LNCaP clone FGC (cell line): Measurements from ENCODE around the gene SERPINI1.

Experiments
- DNase-seq: peaks from one replicate; pipeline ENCODE4 v3.0.0-alpha.2; 2011; ENCODE audit warnings: low read depth
- H3K4me3 ChIP-seq: 2 replicates; pipeline ENCODE4 v1.5.1; 2011; ENCODE audit warnings: mild to moderate bottlenecking, low read depth, low read length, control low read depth
- CTCF ChIP-seq: IDR thresholded peaks from 2 replicates; pipeline ENCODE4 v1.5.1; 2012; ENCODE audit warnings: mild to moderate bottlenecking; ENCODE audit not compliant: control insufficient read depth, insufficient read depth; ENCODE audit errors: extremely low read depth

The SERPINI1 gene

DNA sequence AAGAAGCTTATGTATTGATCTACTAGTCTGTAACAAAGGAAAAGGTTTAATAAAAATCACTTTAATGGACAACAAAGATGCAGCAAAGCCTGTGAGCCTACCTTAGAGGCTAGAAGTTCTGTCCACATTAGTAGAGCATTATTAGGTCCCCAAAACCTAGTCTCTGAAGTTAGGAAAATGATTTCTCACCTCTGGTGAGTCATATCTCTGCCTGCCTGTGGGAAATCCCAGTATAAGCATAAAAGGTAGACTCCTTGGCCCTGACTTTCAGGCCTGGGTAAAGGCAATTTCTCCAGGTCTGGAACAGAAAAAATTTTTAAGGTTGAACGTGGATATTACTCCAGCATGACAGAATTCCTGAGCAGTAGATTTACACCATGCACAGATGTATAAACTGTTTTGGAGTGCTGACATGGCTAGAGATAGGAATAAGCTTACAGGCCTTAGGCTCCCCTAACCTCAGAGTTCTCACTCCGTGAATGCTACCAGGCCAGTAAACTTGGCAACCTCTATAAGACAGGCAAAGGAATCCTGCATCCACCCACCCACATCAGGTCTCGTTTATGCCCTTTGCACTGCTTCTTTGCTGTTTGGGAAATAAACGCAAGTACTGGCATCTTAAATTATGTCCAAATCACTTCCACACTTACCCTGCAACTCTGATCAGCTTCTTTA is 104.1 kb downstream of the SERPINI1 start:
- no peak overlapping the region for H3K4me3 ChIP-seq
- TF ChIP-seq CTCF, result no peak

DNA sequence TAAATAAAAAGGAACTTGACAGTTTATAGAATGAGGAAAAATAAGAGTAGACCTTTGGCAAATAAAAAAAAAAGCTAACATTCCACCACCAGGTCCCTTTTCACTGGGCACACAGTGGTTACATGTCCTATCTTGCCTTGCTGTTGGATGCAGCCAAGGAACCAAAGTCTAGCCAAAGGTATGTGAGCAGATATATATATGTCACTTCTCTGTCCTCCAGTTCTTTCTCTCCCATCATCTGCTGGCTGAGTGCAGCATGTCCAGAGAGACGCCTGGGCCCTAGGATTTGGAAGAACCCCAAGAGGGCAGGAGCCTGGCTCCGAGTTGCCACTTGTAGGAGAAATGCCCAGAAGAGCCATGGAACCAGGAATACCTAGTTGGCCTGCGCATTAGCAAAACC is 104.7 kb downstream of the SERPINI1 start:
- no peak for DNase-seq
- no peak overlapping the region for H3K4me3 ChIP-seq
- TF ChIP-seq CTCF, result no peak

More for the DNA sequence above, 104.1 kb downstream of the SERPINI1 start:
- DNase-seq, result no peak

DNA sequence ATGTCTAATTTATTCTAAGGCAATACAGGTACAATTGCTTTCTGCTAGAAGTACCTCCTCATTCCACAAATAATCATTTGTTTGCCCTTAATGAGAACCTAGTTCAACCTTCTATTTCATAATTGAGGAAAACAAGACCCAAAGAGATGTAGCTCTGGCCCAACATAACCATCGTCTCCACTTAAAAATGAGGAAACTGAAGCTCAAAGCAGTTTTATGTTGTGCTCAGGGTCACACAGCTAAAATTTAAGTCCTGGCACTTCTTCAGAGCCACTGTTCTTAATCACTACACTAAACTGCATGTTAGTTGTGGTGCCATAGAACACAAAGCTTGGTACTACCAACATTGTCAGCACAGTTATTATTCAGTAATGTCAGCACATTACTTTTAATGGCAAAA is 108.0 kb downstream of the SERPINI1 start:
- H3K4me3 ChIP-seq, result no peak overlapping the region
- no peak for TF ChIP-seq CTCF
- no peak for DNase-seq

- H3K4me3 ChIP-seq, result no peak overlapping the region
- DNase-seq, result no peak
- TF ChIP-seq CTCF, result no peak
Observed at GRCh38 chr3:167843886-167844285, 108.4 kb downstream of the SERPINI1 start.

DNA sequence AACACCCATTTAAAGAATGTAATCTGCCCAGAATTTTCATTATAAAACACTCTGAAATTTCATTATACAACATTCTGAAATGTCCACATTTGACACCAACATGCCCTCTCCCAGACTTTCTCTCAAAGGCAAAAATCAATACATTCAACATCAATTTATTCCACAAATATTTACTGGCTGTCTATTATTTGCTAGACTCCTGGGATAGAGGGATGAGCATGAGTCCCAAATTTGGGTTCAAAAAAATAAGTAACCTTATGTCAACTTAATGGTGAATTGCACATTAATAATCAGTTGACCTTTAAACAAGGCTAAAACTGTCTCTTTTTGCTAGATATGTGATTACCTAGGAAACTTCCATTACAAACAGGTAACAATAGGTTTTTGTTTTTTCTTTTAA is 109.0 kb downstream of the SERPINI1 start:
- no peak overlapping the region for H3K4me3 ChIP-seq
- TF ChIP-seq CTCF, result no peak
- no peak for DNase-seq

GRCh38 chr3:167851171-167851570 is 115.7 kb downstream of the SERPINI1 start:
- TF ChIP-seq CTCF, result no peak
- no peak for DNase-seq
- H3K4me3 ChIP-seq, result no peak overlapping the region

DNA sequence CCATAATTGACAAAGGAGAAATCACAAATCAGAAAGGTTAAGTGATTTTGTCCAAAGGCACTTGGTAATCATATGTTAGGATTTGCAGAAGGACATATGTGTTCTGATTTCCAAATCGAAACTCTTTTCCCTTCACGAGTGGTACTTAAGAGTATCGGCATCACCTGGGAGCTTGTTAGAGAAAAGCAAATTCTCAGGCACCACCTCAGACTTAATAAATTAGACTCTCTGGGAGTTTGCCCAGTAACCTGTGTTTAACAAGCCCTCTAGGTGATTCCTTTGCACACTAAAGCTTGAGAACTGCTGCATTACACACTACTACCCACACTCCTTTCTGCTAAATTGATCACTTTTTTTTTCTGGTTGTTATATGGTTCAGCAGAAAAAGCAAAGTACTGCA is 116.2 kb downstream of the SERPINI1 start:
- DNase-seq, result peak; percentile 17
- no peak overlapping the region for H3K4me3 ChIP-seq
- no peak for TF ChIP-seq CTCF
